ENCODE measurements around the gene IGLL1.
"Not testable (repeated sequence)": the region's sequence is repeated elsewhere in the genome, so short reads cannot be mapped to it uniquely, and the experiment has no call there.

The IGLL1 gene

GRCh38 chr22:23591201-23591791, 11.2 kb upstream of the IGLL1 start:
- peak; percentile 58 for DNase-seq (ENCODE audit: low read depth)

- DNase-seq (ENCODE audit: low read depth), result no peak
Measured at GRCh38 chr22:23583836-23584235, 3.7 kb upstream of the IGLL1 start.

- DNase-seq (ENCODE audit: low read depth), result no peak
Measured at GRCh38 chr22:23583153-23583552, 3.1 kb upstream of the IGLL1 start.

GRCh38 chr22:23581260-23581650, 1.2 kb upstream of the IGLL1 start:
- no peak for DNase-seq (ENCODE audit: low read depth)

GRCh38 chr22:23580576-23581259, 628 bp upstream of the IGLL1 start:
- no peak for DNase-seq (ENCODE audit: low read depth)

GRCh38 chr22:23579280-23579679, 810 bp downstream of the IGLL1 start:
- no peak for DNase-seq (ENCODE audit: low read depth)

- DNase-seq (ENCODE audit: low read depth), result no peak
Measured at GRCh38 chr22:23578306-23578705, 1.8 kb downstream of the IGLL1 start.

GRCh38 chr22:23576681-23577080, 3.4 kb downstream of the IGLL1 start:
- DNase-seq (ENCODE audit: low read depth), result no peak

GRCh38 chr22:23575601-23576000, 4.5 kb downstream of the IGLL1 start:
- no peak for DNase-seq (ENCODE audit: low read depth)

- DNase-seq (ENCODE audit: low read depth), result no peak
Measured at GRCh38 chr22:23574877-23575276, 5.2 kb downstream of the IGLL1 start.

- DNase-seq (ENCODE audit: low read depth), result no peak
Measured at GRCh38 chr22:23574371-23574811, 5.7 kb downstream of the IGLL1 start.

- DNase-seq (ENCODE audit: low read depth), result not testable (repeated sequence)
Measured at GRCh38 chr22:23573701-23574235, 6.3 kb downstream of the IGLL1 start.

GRCh38 chr22:23573106-23573505, 7.0 kb downstream of the IGLL1 start:
- not testable (repeated sequence) for DNase-seq (ENCODE audit: low read depth)

GRCh38 chr22:23571486-23571885, 8.6 kb downstream of the IGLL1 start:
- DNase-seq (ENCODE audit: low read depth), result no peak

GRCh38 chr22:23570681-23571080, 9.4 kb downstream of the IGLL1 start:
- no peak for DNase-seq (ENCODE audit: low read depth)

- DNase-seq (ENCODE audit: low read depth), result no peak
Measured at GRCh38 chr22:23569716-23570115, 10.4 kb downstream of the IGLL1 start.

- DNase-seq (ENCODE audit: low read depth), result no peak
Measured at GRCh38 chr22:23569291-23569690, 10.8 kb downstream of the IGLL1 start.

- no peak for DNase-seq (ENCODE audit: low read depth)
Measured at GRCh38 chr22:23566705-23567475, 13.2 kb downstream of the IGLL1 start.

- no peak for DNase-seq (ENCODE audit: low read depth)
Measured at GRCh38 chr22:23565915-23566704, 14.0 kb downstream of the IGLL1 start.

GRCh38 chr22:23565305-23565914, 14.7 kb downstream of the IGLL1 start:
- peak; percentile 38 for DNase-seq (ENCODE audit: low read depth)

GRCh38 chr22:23564276-23564675, 15.8 kb downstream of the IGLL1 start:
- no peak for DNase-seq (ENCODE audit: low read depth)

GRCh38 chr22:23563111-23563510, 17.0 kb downstream of the IGLL1 start:
- DNase-seq (ENCODE audit: low read depth), result no peak

Measured in ELR (cell line).